ENCODE data around the gene HAGH. TPM values are rescaled to one million over a fixed set of nuclear protein-coding genes. Genes with fewer than 3 reads are reported as not detected.

HAGH gene
- total RNA-seq, 1 donor from 2014 or later: 31.1 TPM

DNA sequence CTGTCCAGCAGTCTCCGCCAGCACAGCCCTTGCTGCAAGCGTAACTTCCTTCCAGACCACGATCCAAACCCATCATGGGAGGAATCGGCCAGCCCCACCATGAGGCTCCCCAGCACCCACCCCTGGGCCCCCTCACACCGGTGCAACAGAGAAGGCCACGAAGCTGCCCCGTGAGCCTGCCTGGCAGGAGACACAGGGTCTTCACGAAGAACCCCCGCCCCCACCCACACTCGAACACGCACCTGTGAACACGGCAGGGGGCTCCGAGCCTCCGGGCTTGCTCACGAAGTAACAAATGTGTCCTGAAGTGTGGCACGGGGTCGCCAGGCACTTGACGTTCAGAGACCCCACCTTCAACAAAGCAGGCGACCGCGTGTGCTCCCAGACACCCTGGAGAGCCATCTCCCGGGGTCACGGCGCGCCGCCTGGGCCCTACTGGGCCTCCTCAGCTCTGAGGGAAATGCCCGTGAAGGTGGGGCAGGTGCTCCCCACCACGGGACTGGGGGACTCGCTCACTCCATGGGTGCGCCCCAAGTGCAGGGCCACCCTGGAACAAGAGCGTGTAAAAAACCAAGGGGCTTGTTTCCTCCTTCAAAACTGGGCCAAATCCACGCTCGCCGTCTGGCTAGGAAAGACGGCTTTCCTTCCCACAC lies 7.6 kb downstream of the HAGH start:
- H3K4me3 Mint-ChIP-seq: peak overlapping the region; percentile 41
- H3K4me1 Mint-ChIP-seq: peaks cover 4% of the 10 kb centered on the region
- peak overlapping the region; percentile 19 for H3K27ac Mint-ChIP-seq (ENCODE audit: unreplicated experiment)
- DNase-seq (ENCODE audit: low read depth, low spot score): no peak
- no peaks in the 10 kb centered on the region for H3K27me3 Mint-ChIP-seq (ENCODE audit: low read depth)
- TF ChIP-seq, protein P1, sequence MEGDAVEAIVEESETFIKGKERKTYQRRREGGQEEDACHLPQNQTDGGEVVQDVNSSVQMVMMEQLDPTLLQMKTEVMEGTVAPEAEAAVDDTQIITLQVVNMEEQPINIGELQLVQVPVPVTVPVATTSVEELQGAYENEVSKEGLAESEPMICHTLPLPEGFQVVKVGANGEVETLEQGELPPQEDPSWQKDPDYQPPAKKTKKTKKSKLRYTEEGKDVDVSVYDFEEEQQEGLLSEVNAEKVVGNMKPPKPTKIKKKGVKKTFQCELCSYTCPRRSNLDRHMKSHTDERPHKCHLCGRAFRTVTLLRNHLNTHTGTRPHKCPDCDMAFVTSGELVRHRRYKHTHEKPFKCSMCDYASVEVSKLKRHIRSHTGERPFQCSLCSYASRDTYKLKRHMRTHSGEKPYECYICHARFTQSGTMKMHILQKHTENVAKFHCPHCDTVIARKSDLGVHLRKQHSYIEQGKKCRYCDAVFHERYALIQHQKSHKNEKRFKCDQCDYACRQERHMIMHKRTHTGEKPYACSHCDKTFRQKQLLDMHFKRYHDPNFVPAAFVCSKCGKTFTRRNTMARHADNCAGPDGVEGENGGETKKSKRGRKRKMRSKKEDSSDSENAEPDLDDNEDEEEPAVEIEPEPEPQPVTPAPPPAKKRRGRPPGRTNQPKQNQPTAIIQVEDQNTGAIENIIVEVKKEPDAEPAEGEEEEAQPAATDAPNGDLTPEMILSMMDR (conservative IDR thresholded peaks at IDR 0.05): no peak
- no peaks in the 10 kb centered on the region for H3K9me3 Mint-ChIP-seq
- H3K36me3 Mint-ChIP-seq (ENCODE audit: low read depth): no peaks in the 10 kb centered on the region

DNA sequence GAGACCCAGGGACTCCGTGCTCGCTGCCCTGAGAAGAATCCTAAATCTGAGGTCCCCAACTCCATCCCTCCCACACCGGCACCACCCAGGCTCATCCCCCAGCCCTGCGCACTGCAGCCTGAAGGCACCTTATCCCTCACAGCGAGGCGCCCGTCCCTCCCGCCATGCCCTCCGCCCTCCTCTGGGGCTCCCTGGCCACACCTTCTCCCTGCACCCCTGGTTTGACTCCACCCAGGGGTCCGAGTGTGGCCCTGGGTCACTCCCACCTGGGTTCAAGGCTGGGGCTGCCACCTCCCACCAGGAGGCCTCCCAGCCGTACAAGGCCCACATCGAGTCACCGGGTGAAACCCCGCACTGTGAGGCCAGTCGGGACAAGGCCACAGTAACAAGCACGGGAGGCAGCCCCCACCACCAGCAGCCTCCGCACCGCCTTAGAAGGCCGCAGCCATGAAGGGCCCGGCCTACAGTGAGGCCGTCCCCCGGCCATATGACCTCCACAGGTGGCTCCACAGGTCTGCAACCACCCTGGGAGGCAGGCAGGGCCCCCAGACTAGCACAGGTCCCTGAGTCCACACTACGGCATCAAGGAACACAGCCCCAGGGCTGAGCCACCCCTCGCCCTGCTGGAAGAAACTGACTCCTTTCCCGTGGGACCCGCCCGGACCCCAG lies 8.3 kb downstream of the HAGH start:
- TF ChIP-seq, protein P1 (conservative IDR thresholded peaks at IDR 0.05): no peak
- no peaks in the 10 kb centered on the region for H3K9me3 Mint-ChIP-seq
- H3K4me1 Mint-ChIP-seq: no peaks in the 10 kb centered on the region
- H3K36me3 Mint-ChIP-seq (ENCODE audit: low read depth): no peaks in the 10 kb centered on the region
- no peak overlapping the region for H3K27ac Mint-ChIP-seq (ENCODE audit: unreplicated experiment)
- H3K27me3 Mint-ChIP-seq (ENCODE audit: low read depth): no peaks in the 10 kb centered on the region
- DNase-seq (ENCODE audit: low read depth, low spot score): no peak
- no peak overlapping the region for H3K4me3 Mint-ChIP-seq

DNA sequence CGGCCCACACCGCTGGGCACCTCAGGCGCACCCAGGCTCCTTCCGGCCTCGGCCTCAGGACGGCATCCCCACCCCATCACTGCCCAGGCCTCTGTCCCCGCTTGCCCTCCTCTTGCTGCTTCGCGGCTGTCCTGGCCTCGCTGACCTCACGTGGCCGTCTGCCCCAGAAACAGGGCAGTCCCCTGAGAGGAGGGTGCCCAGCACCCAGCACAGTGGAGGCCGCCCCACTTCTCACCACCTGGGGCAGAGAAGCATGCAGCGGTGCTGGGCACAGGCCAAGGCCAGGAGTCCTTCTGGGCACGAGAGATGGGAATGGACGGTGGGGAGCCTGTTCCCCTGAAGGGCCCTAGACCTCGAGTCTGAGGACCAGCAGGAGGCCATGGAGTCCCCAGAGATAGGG lies 8.9 kb downstream of the HAGH start:
- Mint-ChIP-seq H3K4me1 (no peaks in the 10 kb centered on the region), H3K9me3 (no peaks in the 10 kb centered on the region), H3K4me3 (no peak overlapping the region), H3K27me3 (ENCODE audit: low read depth) (no peaks in the 10 kb centered on the region), H3K27ac (ENCODE audit: unreplicated experiment) (no peak overlapping the region), H3K36me3 (ENCODE audit: low read depth) (no peaks in the 10 kb centered on the region)
- DNase-seq (ENCODE audit: low read depth, low spot score): no peak
- TF ChIP-seq, protein P1 (conservative IDR thresholded peaks at IDR 0.05): no peak

GRCh38 chr16:1817276-1817589 lies 9.4 kb downstream of the HAGH start:
- no peaks in the 10 kb centered on the region for H3K4me1 Mint-ChIP-seq
- no peaks in the 10 kb centered on the region for H3K27me3 Mint-ChIP-seq (ENCODE audit: low read depth)
- H3K9me3 Mint-ChIP-seq: no peaks in the 10 kb centered on the region
- no peak overlapping the region for H3K27ac Mint-ChIP-seq (ENCODE audit: unreplicated experiment)
- TF ChIP-seq, protein P1 (conservative IDR thresholded peaks at IDR 0.05): no peak
- H3K36me3 Mint-ChIP-seq (ENCODE audit: low read depth): no peaks in the 10 kb centered on the region
- no peak overlapping the region for H3K4me3 Mint-ChIP-seq
- DNase-seq (ENCODE audit: low read depth, low spot score): no peak

GRCh38 chr16:1816396-1817275 lies 10.0 kb downstream of the HAGH start:
- H3K27me3 Mint-ChIP-seq (ENCODE audit: low read depth): no peaks in the 10 kb centered on the region
- TF ChIP-seq, protein P1 (conservative IDR thresholded peaks at IDR 0.05): no peak
- H3K9me3 Mint-ChIP-seq: no peaks in the 10 kb centered on the region
- H3K36me3 Mint-ChIP-seq (ENCODE audit: low read depth): no peaks in the 10 kb centered on the region
- no peak overlapping the region for H3K27ac Mint-ChIP-seq (ENCODE audit: unreplicated experiment)
- no peak for DNase-seq (ENCODE audit: low read depth, low spot score)
- H3K4me1 Mint-ChIP-seq: no peaks in the 10 kb centered on the region
- H3K4me3 Mint-ChIP-seq: no peak overlapping the region
